Measurements from ENCODE around the gene GFAP.

GFAP gene

DNA sequence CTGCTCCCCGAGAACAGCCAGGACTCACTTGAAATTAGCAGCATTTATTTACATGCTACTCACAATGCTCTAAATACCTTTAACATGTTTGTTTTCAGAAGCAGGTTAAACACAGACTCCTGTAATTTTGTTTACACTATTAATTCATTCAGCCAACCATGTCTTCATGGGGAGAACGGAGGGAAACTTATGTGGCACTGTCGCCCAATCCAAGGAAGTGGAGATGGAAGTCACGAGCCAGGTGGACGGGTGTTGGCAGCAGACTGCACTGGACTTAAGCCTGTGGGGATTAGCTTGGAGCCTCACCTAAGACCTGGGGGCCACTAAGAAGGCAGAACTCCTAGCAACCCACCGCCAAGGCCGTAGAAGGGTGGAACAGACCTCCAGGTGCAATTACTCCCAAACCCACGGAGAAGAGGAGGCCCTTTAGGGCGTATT, 8.8 kb upstream of the GFAP start:
- TF ChIP-seq, protein P1, sequence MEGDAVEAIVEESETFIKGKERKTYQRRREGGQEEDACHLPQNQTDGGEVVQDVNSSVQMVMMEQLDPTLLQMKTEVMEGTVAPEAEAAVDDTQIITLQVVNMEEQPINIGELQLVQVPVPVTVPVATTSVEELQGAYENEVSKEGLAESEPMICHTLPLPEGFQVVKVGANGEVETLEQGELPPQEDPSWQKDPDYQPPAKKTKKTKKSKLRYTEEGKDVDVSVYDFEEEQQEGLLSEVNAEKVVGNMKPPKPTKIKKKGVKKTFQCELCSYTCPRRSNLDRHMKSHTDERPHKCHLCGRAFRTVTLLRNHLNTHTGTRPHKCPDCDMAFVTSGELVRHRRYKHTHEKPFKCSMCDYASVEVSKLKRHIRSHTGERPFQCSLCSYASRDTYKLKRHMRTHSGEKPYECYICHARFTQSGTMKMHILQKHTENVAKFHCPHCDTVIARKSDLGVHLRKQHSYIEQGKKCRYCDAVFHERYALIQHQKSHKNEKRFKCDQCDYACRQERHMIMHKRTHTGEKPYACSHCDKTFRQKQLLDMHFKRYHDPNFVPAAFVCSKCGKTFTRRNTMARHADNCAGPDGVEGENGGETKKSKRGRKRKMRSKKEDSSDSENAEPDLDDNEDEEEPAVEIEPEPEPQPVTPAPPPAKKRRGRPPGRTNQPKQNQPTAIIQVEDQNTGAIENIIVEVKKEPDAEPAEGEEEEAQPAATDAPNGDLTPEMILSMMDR (IDR thresholded peaks at IDR 0.05), result no peak
- Histone ChIP-seq H3K36me3 (peaks cover 46% of the 10 kb centered on the region), H3K9me3 (no peaks in the 10 kb centered on the region), H3K4me1 (ENCODE audit: control insufficient read depth in 1 of 2, insufficient read depth in 1 of 2, low read depth in 1 of 2, low read length in 1 of 2) (no peaks in the 10 kb centered on the region), H3K4me3 (ENCODE audit: low read depth in 1 of 2, low read length in 1 of 2) (no peak overlapping the region), H3K27me3 (peaks cover 29% of the 10 kb centered on the region), H3K27ac (no peak overlapping the region)

DNA sequence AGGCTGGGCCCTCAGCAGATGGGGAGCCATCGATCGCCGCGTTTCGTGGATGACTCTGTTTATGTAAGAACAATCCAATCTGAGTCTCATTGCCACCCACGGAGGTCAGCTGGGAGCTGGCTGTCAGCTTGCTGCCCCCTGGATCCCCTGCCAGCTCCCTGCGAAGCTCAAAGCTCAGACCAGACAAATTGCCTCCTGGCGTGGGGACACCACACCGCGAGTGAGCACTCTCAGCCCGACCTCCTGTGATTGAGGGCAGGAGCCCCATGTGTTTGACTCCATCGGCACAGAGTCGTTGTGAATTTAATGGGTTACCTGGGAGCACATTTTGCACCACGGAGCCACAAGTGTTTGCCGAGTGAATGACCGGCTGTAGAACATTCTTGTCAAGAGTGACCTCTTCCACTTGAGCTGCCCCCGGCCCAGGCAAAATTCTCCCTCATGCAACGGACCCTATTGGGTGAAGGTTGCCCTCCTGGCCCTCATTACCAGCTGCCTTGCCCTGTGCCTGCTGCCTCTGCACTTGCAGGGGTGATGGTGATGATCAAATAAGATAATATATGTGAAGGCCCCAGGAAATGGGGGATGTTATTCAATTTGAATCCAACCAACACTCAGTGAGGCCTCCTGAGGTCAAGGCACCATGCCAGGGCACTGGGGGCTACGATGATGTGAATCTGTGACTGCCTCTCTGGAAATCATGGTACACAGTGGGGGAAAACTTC, 7.6 kb upstream of the GFAP start:
- no peaks in the 10 kb centered on the region for H3K9me3 ChIP-seq
- H3K4me3 ChIP-seq (ENCODE audit: low read depth in 1 of 2, low read length in 1 of 2), result no peak overlapping the region
- H3K27me3 ChIP-seq, result peaks cover 29% of the 10 kb centered on the region
- TF ChIP-seq, protein P1 (IDR thresholded peaks at IDR 0.05), result no peak
- H3K36me3 ChIP-seq, result peaks cover 33% of the 10 kb centered on the region
- H3K4me1 ChIP-seq (ENCODE audit: control insufficient read depth in 1 of 2, insufficient read depth in 1 of 2, low read depth in 1 of 2, low read length in 1 of 2), result no peaks in the 10 kb centered on the region
- no peak overlapping the region for H3K27ac ChIP-seq

DNA sequence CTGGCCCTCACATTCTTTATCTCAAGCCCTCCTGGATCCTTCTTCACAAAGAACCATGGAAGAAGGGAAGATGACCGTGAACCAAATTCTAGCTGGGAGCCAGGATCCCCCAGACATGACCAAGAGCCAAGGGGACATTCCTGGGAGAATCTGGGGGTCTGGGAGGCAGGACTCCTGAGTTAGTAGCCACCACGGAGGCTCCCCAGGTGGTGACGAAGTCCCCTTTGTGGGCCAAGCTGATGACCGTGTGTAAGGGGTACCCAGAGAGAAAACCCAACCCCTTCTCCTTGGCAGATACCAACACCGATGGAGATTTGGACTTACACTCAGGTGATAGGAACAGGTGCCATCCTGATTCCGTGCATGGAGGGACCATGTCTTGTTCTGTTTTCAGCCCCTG, 6.8 kb upstream of the GFAP start:
- Histone ChIP-seq H3K27me3 (peaks cover 29% of the 10 kb centered on the region), H3K27ac (no peak overlapping the region), H3K4me1 (ENCODE audit: control insufficient read depth in 1 of 2, insufficient read depth in 1 of 2, low read depth in 1 of 2, low read length in 1 of 2) (no peaks in the 10 kb centered on the region), H3K9me3 (no peaks in the 10 kb centered on the region), H3K4me3 (ENCODE audit: low read depth in 1 of 2, low read length in 1 of 2) (no peak overlapping the region), H3K36me3 (peaks cover 26% of the 10 kb centered on the region)
- TF ChIP-seq, protein P1 (IDR thresholded peaks at IDR 0.05), result no peak

DNA sequence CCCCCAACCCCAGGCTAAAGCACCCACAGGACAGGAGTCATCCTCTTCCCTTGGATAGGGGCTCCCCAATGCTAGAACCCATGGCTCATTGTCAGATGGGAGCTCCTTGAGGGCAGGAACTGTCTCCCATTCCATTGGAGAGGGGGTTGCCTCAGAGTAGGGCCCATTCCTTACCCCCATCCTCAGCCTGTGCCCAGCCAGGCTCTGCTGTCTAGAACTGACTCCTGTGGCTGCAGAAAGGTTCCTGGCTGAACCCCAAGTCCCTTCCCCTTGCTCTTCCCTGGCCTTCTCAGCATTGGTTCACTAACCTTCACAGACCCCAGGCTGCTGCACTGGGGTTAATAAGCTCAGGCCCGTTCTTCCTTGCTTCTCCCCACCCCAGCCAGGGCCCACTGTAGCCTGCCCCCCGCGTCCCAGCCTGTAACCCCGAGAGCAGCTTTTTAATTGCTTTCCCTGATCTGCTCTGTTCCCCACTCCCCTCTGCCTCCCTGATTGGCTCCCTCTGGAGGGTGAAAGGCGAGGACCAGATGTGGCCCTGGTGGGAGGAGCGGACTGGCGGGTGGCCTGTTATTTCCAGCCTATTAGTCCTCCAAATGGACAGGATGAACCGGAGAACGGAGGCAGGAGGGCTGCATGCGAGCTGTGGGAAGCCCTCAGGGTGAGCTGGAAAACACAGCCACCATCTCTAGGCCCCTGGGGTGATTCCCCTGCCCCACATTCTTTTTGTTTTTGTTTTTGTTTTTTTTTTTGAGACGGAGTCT, 6.0 kb upstream of the GFAP start:
- H3K27me3 ChIP-seq, result peaks cover 29% of the 10 kb centered on the region
- H3K27ac ChIP-seq, result no peak overlapping the region
- peaks cover 17% of the 10 kb centered on the region for H3K36me3 ChIP-seq
- no peak overlapping the region for H3K4me3 ChIP-seq (ENCODE audit: low read depth in 1 of 2, low read length in 1 of 2)
- H3K4me1 ChIP-seq (ENCODE audit: control insufficient read depth in 1 of 2, insufficient read depth in 1 of 2, low read depth in 1 of 2, low read length in 1 of 2), result no peaks in the 10 kb centered on the region
- no peaks in the 10 kb centered on the region for H3K9me3 ChIP-seq
- TF ChIP-seq, protein P1 (IDR thresholded peaks at IDR 0.05), result no peak

DNA sequence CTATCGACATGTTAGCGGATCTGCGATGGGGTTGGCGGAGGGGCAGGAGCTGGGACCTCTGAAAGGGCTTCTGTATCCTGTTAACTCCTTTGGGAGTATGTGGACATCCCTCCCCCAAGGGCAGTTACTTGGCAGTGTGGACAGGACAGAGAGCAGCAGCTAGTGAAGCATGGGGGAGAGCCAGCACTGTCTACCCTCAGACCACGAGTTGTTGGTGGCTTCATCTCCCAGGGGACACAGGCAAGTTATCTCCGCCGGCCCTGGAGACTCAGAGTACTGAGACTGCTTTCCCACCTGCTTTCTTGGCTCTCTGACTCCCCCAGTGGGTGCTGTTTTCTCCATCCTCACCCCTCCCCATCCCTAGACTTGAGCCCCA, 5.3 kb upstream of the GFAP start:
- no peak overlapping the region for H3K27ac ChIP-seq
- TF ChIP-seq, protein P1 (IDR thresholded peaks at IDR 0.05), result no peak
- H3K4me3 ChIP-seq (ENCODE audit: low read depth in 1 of 2, low read length in 1 of 2), result no peak overlapping the region
- H3K9me3 ChIP-seq, result no peaks in the 10 kb centered on the region
- peaks cover 3 to 6% of the 10 kb centered on the region in 2 experiments for H3K4me1 ChIP-seq (ENCODE audit: control insufficient read depth in 1 of 2, insufficient read depth in 1 of 2, low read depth in 1 of 2, low read length in 1 of 2)
- H3K27me3 ChIP-seq, result peaks cover 29% of the 10 kb centered on the region
- peaks cover 10% of the 10 kb centered on the region for H3K36me3 ChIP-seq
